Measurements from ENCODE around the gene MSH2.

Gene MSH2

DNA sequence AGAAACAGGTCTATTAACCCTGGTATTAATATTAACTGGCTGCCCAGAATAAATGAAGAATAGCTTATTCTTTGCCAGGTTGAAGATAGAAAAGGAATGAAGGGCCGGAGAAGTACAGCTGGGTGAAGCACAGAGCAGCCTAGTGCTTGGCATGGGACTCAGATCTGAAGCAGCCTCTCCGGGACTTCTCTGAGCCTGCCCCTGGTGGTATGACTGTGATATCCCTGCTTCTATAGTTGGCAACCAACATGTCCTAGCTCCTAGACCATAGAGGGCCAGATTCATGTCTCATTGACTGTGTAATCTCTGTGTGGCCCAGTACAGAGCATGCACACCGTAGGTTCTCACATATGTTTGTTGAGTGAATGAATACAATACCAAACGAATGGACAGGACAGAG is 107.8 kb downstream of the MSH2 start:
- DNase-seq = no peak

- no peak for DNase-seq
Measured at GRCh38 chr2:47512581-47513083, 109.7 kb downstream of the MSH2 start.

DNA sequence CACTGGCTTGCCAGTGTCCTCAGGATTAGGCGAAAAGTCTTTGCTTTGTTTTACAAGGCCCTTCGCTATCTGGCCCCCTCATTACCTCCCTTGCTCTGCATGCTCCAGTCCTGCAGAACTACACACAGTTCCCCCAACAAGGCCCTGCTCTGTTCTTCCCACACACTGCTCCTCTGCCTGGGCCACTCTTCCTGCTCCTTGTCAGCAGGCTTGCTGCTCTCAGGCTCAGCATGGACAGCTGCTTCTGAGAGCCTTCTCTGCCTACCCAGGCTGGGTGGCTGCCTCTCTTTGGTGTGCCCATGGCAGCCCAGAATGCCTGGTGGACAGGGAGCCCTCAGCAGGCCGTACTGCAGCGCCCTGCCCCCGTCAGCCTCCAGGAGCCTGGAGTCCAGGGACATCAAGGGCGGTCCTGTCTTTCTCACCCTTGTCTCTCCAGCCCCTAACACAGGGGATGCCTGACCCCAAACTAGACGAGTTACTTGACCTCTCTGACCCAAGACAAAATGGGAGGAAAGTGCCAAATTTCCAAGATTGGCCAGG is 111.1 kb downstream of the MSH2 start:
- DNase-seq = no peak

DNA sequence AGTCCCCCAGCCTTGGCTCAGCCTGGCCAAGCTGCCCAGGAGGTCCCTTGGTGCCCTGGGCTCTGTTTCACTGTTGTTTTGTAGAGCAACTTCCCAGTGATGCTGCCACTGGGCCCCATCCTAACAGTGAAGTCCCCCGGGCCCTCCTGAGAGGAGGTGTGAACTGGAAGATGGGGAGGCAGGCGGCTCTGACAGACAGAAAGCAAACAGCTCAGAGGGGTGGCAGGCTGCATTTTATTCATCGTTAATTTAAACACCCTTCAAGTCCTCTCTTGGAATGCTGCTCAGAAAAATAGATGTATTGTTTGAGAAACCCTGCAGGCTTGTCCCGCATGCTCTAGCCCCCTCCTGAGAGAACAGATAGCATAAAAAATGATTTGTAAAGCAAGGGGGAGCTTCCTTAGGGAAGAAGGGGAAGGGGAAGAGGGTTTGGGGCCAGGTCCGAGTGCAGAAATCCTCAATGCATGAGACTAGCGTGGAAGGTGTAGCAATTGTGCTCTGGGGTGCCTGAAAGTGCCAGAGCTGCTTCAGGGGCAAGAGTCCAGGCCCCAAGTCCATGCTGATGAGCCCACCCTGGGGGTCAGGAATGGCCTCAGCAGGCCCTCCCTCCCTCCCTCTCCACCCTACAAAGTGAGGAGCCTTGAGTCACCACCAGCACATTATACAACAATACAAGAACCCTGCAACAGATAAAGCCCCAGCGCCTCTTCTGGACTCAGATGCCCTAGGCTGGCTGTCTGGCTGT is 113.6 kb downstream of the MSH2 start:
- DNase-seq = no peak

DNA sequence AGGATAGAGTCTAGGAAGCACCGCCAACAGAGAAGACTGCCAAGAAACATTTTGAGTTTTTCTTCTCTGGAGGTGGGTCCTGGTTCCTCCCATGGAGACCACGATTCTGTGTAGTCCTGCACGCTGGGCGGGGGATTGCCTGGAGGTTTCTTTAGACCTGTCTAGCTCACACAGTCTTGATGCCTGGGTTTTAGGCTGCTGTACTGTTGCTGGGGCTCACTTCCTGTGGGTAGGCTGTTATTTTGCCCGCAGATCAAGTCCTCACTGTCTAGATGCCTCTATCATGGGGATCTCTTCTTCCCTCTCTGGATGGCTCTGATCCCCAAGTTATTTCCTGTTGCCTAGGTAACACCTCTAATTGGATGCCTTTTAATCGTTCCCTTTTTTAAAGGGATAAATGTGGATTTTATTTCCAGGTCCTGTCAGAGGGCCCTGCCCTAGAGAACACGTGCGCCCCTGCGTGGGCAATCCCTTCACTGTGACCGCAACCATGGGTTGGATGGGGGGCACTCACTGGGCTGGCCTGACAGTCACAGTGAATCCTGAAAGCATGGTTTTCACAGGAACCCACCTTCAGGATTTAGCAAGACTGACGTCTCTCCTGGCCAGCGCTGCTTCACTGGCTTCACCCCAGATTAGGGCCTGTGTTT is 115.7 kb downstream of the MSH2 start:
- DNase-seq = no peak

DNA sequence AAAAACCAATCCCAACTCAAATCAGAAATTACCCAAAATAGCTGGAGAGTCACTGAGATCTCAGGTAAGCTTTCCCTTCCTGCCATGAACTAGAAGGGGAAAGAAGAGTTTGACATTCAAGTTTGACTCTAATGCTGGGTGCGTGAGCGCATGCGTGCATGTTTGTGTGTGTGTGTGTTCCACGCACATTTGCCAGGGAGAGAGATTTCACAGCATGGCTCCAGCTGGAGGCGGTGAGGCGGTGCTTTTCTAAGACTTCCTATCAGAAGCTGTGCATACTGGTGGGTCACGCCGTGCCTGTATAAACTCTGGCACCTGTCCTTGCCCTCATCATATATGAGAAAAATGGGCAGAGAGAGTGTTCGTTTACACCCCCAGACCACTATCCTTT is 116.2 kb downstream of the MSH2 start:
- no peak for DNase-seq

- DNase-seq = peak; percentile 69
Measured at GRCh38 chr2:47519604-47520301, 116.8 kb downstream of the MSH2 start.

- peak; percentile 77 for DNase-seq
Measured at GRCh38 chr2:47520302-47520630, 117.3 kb downstream of the MSH2 start.

GRCh38 chr2:47520825-47521665 is 118.1 kb downstream of the MSH2 start:
- DNase-seq = peak; percentile 83

DNA sequence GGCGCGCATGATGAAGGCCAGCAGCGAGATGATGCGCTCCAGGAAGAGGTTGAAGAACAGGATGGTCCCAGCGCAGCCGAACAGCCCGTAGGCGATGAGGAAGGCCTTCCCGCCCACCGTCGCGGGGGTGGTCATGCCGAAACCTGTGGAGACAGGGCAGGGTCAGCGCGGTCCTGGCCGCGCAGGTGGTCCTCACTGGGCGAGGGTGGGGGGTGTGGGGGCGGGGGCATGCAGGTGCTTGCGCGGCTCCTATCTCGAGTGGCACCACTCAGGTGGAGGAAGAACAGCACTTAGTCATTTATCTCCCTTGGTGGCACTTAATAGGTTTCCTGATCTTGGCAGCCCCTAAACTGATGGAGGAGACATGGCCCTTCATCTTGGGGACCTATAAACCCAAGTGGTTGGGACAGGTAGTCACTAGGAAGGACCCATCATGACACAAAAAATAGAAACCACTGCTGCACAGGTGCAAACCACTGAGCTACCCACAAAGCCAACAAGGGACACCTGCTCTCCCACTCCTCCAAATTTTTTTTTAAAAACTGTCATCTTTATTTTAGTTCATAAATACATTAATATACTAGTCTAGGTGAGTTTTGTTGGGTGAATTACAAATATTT is 118.8 kb downstream of the MSH2 start:
- no peak for DNase-seq

DNA sequence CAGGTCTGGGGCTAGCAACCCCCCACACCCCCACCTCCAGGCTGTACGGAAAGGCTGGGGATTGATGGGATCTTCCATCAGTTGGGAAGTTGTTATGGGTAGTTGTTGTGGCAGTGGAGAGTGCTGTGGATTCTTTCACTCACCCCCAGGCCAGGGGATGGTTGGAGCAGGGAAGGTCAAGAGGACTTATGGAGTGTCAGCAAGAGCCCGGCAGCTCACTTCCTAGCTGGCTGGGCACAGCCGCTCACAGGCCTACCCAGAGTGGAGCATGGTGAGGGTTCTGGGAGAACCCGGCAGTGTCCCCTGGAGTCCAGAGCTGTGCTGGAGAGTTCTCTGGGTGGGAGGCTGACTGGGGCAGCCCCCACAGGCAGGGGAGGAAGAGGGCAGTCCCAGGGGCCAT is 122.2 kb downstream of the MSH2 start:
- DNase-seq = no peak

- DNase-seq = no peak
Measured at GRCh38 chr2:47528455-47528854, 125.5 kb downstream of the MSH2 start.

GRCh38 chr2:47528874-47529273 is 125.9 kb downstream of the MSH2 start:
- no peak for DNase-seq

- DNase-seq = no peak
Measured at GRCh38 chr2:47530105-47530760, 127.3 kb downstream of the MSH2 start.

DNA sequence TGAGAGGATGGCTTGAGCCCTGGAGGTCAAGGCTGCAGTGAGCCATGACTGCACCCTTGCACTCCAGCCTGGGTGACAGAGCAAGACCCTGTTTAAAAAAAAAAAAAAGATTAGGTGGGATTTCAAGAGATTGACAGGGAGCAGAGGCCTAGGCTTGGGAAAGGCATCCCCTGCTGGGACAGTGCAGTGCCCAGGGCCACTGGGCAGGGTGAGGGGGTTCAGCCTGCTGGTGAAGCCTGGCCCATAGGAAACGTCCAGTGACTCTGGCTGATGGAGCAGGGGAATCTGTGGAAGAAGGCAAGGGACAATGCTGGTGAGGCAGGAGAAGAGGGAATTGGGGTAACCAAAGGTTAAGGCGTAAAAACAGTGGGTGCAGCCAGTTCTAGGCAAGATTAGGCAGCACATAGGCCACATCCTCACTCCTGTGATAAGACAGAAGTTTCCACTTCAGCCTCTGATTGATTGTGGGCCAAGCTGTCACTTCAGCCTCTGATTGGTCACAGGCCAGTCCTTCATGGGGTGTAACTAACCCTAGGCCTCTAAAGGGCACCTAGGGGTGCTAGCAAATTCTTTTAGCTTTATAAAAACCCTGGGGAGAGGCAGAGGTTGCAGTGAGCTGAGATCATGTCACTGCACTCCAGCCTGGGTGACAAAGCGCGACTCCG is 128.6 kb downstream of the MSH2 start:
- no peak for DNase-seq

Measured in NCI-H2171 (cell line).